ENCODE data around the gene KRTAP10-8.

DNA sequence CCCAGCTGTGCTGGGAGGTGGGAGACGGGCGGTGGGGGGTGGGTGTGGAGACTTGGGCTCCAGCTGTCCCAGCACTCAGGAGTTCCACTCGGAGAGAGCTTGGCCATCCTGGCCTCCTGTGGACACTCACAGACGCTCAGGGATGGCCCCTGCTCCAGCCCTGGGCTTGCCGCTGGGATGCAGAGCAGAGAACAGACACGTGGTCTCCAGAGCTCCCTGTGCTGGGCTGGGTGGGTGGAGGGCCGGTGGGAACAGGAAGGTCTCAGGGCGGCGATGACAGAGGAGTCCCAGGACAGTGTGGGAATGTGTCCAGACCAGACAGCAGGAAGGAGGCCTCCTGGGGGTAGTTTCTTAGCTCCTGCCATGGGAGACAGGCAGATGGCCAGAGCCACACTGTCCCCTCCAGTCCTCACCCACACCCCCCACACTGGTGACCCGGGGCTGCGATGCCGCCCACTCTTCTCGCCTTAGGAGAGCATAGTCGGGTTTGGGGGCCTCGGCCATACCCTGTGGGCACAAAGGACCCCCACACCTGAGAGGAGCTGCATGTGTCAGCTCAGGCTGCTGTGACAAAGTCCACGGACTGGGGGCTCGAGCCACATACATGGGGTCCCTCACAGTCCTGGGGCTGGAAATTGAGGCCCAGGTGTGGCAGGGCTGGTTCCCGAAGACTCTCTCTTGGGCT is 17.0 kb downstream of the KRTAP10-8 start:
- TF ChIP-seq, protein P1, sequence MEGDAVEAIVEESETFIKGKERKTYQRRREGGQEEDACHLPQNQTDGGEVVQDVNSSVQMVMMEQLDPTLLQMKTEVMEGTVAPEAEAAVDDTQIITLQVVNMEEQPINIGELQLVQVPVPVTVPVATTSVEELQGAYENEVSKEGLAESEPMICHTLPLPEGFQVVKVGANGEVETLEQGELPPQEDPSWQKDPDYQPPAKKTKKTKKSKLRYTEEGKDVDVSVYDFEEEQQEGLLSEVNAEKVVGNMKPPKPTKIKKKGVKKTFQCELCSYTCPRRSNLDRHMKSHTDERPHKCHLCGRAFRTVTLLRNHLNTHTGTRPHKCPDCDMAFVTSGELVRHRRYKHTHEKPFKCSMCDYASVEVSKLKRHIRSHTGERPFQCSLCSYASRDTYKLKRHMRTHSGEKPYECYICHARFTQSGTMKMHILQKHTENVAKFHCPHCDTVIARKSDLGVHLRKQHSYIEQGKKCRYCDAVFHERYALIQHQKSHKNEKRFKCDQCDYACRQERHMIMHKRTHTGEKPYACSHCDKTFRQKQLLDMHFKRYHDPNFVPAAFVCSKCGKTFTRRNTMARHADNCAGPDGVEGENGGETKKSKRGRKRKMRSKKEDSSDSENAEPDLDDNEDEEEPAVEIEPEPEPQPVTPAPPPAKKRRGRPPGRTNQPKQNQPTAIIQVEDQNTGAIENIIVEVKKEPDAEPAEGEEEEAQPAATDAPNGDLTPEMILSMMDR (conservative IDR thresholded peaks at IDR 0.05 in 1 of 2, IDR thresholded peaks at IDR 0.05 in 1 of 2; ENCODE audit: low read depth in 1 of 2, low read length in 2 of 2), result no peak
- no peak for TF ChIP-seq EZH2 (IDR thresholded peaks at IDR 0.05; ENCODE audit: low read length, missing control alignments)
